DOHH2 (cell line): ENCODE results near the gene QRICH2.

Experiments
- H3F3A ChIP-seq: fragments of 200-600 bp; sonication (generic), shearing (Covaris generic); 2 replicates; pipeline ENCODE4 v1.6.0; 2016; ENCODE audit warnings: antibody characterized with exemption, mild to moderate bottlenecking; ENCODE audit not compliant: control insufficient read depth, insufficient read depth
- H3K27ac ChIP-seq: fragments of 200-600 bp; sonication (generic); 2 replicates; pipeline ENCODE4 v1.5.1; 2014; ENCODE audit warnings: low read depth, mild to moderate bottlenecking, low read length, moderate library complexity
- H3K27me3 ChIP-seq: fragments of 200-600 bp; sonication (generic); 2 replicates; pipeline ENCODE4 v1.6.1; 2014; ENCODE audit warnings: mild to moderate bottlenecking, low read length, mixed read lengths; ENCODE audit not compliant: control insufficient read depth
- H3K36me3 ChIP-seq: fragments of 200-600 bp; sonication (generic); 2 replicates; pipeline ENCODE4 v1.6.1; 2014; ENCODE audit warnings: mild to moderate bottlenecking, low read length, moderate library complexity, mixed read lengths; ENCODE audit not compliant: control insufficient read depth
- H3K4me1 ChIP-seq: fragments of 200-600 bp; sonication (generic); 2 replicates; pipeline ENCODE4 v1.6.1; 2014; ENCODE audit warnings: mild to moderate bottlenecking, low read length, mixed read lengths; ENCODE audit not compliant: control insufficient read depth
- H3K4me2 ChIP-seq: fragments of 200-600 bp; sonication (generic); 2 replicates; pipeline ENCODE4 v1.6.0; 2014; ENCODE audit warnings: mild to moderate bottlenecking, low read length, moderate library complexity
- H3K4me3 ChIP-seq: fragments of 200-600 bp; sonication (generic); 2 replicates; pipeline ENCODE4 v1.5.1; 2014; ENCODE audit warnings: mild to moderate bottlenecking, low read length, mixed read lengths
- H3K79me2 ChIP-seq: fragments of 200-600 bp; sonication (generic); 2 replicates; pipeline ENCODE4 v1.6.1; 2014; ENCODE audit warnings: mild to moderate bottlenecking, low read length, mixed read lengths; ENCODE audit not compliant: control insufficient read depth
- H3K9me2 ChIP-seq: fragments of 200-600 bp; sonication (generic); replicated peaks from 2 replicates; pipeline ENCODE4 v1.6.1; 2014; ENCODE audit warnings: mild to moderate bottlenecking, low read length, mixed read lengths; ENCODE audit not compliant: control insufficient read depth
- H3K9me3 ChIP-seq: fragments of 200-600 bp; sonication (generic); 2 replicates; pipeline ENCODE4 v1.6.1; 2014; ENCODE audit warnings: antibody characterized with exemption, low read length, mixed read lengths; ENCODE audit not compliant: control insufficient read depth, insufficient read depth
- H4K20me1 ChIP-seq: fragments of 200-600 bp; sonication (generic); 2 replicates; pipeline ENCODE4 v1.6.0; 2014; ENCODE audit warnings: low read depth, mild to moderate bottlenecking, antibody characterized with exemption, low read length, moderate library complexity; ENCODE audit not compliant: control insufficient read depth, insufficient read depth
- EZH2phosphoT487 ChIP-seq: fragments of 200-600 bp; sonication (generic); IDR thresholded peaks from 2 replicates; pipeline ENCODE4 v1.6.1; 2017; ENCODE audit warnings: borderline replicate concordance, mild to moderate bottlenecking, antibody characterized with exemption, low read length, moderate library complexity, mixed read lengths
- TF ChIP-seq, protein P1 (sequence below): fragments of 200-600 bp; sonication (generic); IDR thresholded peaks from one replicate; pipeline ENCODE4 v1.5.1; 2014; ENCODE audit warnings: antibody characterized with exemption, mild to moderate bottlenecking, low read depth, low read length; ENCODE audit not compliant: poor library complexity, severe bottlenecking

Gene QRICH2

DNA sequence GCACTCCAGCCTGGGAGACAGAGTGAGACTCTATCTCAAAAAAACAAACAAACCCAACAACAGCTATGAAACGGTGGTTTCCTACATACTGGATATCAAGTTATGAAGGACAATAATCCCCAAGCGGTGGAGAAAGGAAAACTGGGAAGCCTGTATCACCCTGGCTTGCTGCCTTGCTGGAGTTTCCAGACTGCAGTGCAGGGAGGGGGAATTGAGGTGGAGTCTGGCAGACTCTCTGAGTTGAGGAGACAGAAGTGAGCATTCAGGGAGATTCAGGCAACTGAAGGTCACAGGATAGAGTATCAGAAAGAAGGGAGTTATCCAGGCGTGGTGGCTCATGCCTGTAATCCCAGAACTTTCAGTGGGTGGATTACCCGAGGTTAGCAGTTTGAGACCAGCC lies 11.9 kb downstream of the QRICH2 start:
- Histone ChIP-seq H3K36me3 (no peaks in the 10 kb centered on the region), H4K20me1 (no peaks in the 10 kb centered on the region), H3K4me3 (no peak overlapping the region), H3K9me2 (no peaks in the 10 kb centered on the region), H3K79me2 (no peaks in the 10 kb centered on the region), H3K4me1 (no peaks in the 10 kb centered on the region), H3K27ac (no peak overlapping the region), H3K9me3 (no peaks in the 10 kb centered on the region), H3K4me2 (no peak overlapping the region), H3F3A (no peaks in the 10 kb centered on the region), H3K27me3 (no peaks in the 10 kb centered on the region)
- TF ChIP-seq EZH2phosphoT487, result no peak
- TF ChIP-seq, protein P1, sequence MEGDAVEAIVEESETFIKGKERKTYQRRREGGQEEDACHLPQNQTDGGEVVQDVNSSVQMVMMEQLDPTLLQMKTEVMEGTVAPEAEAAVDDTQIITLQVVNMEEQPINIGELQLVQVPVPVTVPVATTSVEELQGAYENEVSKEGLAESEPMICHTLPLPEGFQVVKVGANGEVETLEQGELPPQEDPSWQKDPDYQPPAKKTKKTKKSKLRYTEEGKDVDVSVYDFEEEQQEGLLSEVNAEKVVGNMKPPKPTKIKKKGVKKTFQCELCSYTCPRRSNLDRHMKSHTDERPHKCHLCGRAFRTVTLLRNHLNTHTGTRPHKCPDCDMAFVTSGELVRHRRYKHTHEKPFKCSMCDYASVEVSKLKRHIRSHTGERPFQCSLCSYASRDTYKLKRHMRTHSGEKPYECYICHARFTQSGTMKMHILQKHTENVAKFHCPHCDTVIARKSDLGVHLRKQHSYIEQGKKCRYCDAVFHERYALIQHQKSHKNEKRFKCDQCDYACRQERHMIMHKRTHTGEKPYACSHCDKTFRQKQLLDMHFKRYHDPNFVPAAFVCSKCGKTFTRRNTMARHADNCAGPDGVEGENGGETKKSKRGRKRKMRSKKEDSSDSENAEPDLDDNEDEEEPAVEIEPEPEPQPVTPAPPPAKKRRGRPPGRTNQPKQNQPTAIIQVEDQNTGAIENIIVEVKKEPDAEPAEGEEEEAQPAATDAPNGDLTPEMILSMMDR, result no peak

DNA sequence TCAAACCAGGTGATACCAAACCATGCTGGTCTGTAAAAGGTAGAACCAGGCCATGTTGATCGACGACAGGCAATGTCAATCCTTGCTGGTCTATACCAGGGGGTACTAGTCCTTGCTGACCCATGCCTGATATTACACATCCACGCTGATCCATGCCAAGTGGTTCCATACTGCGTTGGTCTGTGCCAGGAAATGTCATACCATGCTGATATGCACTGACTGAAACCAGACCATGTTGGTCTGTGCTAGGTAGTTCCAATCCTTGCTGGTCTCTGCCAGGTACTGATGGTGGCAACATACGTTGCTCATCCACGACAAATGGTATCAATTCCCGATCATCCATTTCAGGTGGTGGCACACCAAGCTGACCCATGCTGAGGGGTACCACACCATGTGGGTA lies 15.0 kb downstream of the QRICH2 start:
- no peaks in the 10 kb centered on the region for H3K79me2 ChIP-seq
- TF ChIP-seq, protein P1, result no peak
- no peak for TF ChIP-seq EZH2phosphoT487
- H3K4me2 ChIP-seq, result no peak overlapping the region
- no peaks in the 10 kb centered on the region for H3K9me3 ChIP-seq
- no peaks in the 10 kb centered on the region for H4K20me1 ChIP-seq
- H3K4me3 ChIP-seq, result no peak overlapping the region
- no peaks in the 10 kb centered on the region for H3F3A ChIP-seq
- H3K27ac ChIP-seq, result no peak overlapping the region
- no peaks in the 10 kb centered on the region for H3K9me2 ChIP-seq
- no peaks in the 10 kb centered on the region for H3K27me3 ChIP-seq
- H3K4me1 ChIP-seq, result no peaks in the 10 kb centered on the region
- no peaks in the 10 kb centered on the region for H3K36me3 ChIP-seq

DNA sequence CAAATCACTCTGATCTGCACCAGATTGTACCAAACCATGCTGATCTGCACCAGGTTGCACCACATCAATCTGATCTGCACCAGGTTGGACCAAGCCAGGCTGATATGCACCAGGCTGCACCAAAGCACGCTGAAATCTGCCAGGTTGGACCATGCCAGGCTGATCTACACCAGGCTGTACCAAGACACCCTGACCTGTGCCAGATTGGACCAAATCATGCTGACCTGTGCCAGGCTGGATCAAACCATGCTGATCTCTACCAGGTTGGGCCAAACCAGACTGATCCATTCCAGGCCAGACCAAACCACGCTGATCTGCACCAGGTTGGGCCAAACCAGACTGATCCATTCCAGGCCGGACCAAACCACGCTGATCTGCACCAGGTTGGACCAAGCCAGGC lies 15.5 kb downstream of the QRICH2 start:
- Histone ChIP-seq H3K4me3 (no peak overlapping the region), H3K36me3 (no peaks in the 10 kb centered on the region), H3K27ac (no peak overlapping the region), H3K4me2 (no peak overlapping the region), H3K27me3 (no peaks in the 10 kb centered on the region), H3K9me3 (no peaks in the 10 kb centered on the region), H3F3A (no peaks in the 10 kb centered on the region), H4K20me1 (no peaks in the 10 kb centered on the region), H3K4me1 (no peaks in the 10 kb centered on the region), H3K79me2 (no peaks in the 10 kb centered on the region), H3K9me2 (no peaks in the 10 kb centered on the region)
- TF ChIP-seq, protein P1, result no peak
- TF ChIP-seq EZH2phosphoT487, result no peak
